ENCODE measurements around the gene REG1B.

Gene REG1B, protein sequence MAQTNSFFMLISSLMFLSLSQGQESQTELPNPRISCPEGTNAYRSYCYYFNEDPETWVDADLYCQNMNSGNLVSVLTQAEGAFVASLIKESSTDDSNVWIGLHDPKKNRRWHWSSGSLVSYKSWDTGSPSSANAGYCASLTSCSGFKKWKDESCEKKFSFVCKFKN

DNA sequence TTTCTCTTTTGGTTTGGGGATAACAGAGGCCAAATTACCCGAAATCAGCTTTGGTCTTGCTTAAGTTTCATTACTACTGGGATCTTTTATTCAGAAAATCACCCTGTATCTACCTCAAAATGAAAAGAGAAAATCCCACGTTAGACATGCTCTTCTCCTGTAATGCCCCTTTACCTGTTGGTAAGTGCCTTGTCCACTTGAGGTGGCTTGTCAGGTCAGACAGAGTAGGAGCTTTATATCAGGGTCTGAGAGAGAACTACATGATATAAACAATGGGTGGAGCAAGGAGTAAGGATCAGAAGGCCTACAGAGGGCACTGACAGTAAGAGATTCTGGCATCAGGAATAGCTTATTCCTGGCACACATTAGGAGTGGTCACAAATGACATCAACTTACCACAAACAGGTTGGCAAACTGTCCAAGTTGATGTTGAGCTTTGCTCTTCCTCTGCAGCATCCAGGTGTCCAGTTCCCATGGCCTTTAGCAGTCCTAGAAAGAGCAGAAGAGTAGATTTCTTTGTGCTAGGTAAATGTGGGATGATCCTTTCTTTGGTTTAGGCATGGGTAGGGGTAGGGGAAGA lies at the start of gene REG1B:
TSS of gene REG1B (minus strand) at position 209 of the 580 bp plus-strand sequence. CDS start 381 bp downstream, outside the sequence.
- DNase-seq (ENCODE audit: low read depth), result no peak

DNA sequence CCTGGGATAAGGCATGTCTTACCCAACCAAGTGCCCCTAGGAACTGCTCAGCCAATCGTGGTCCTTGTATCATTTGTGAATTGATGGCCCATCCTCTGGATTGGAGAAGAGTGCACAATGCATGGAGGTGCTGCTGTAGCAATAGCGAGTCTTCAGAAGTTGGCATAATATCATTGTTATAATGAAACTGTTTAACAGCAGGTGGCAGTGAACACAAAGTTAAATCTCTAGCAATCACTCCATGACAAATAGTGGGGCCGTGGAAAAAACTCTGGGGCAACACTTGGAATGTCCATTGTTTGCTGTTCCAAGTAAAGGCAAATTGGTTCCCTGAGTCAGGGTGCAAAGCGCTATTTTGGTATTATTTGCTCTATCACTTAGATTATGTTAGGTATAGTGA lies 43.9 kb upstream of the REG1B start:
- no peak for DNase-seq (ENCODE audit: low read depth)

DNA sequence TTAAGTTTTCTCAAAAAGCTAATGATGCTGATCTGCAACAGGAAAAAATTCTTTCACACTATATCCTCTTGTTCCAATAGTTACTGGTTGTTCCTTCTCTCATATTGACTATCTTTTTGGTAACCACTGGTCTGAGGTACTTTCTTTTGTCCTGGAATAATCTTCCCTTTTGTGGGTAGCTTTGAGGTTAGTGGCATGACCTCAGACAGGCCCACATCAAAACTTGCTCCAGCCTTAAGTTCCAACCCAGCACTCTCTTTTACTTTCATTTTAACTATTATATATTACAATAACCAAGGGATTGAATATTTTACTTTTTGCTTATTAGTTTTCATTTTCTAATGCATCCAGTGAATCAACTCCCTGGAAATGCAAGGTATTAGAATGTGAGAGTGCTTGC lies 42.0 kb upstream of the REG1B start:
- no peak for DNase-seq (ENCODE audit: low read depth)

DNA sequence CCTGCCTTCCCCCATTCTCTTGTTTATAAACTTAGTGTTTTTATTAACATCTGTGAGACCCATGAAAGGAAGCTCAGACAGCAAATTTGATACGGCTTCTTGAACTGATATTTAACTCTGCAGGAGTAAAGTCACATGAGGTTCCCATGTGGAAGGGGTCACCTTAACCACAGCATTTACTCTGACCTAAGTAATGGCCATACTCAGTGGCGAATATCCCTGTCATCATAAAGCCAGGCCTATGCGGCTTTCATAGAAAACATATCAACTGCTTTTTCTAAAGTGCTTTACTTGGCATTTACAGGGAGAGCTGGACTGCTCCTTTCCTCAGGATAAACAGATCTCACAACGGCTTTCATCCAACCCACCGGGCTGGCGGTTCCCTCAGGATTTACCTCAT lies 41.5 kb upstream of the REG1B start:
- no peak for DNase-seq (ENCODE audit: low read depth)

DNA sequence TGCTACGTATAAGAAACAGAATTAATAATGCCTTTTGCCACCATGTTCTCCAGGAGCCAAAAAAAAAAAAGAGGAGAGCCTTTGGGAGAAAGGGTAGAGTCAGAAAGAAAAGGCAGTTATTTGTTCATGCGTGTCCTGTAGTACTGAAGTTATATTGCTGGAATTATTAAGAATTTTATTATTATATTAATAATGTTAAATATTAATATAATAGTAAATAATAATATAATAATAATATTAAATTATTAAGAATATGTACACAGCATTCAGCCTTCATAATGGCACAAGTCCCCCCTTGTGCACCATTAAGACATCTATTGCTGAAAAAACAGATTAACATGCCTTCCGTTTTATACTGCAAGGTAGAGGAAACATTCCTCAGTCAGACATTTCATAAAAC lies 40.6 kb upstream of the REG1B start:
- no peak for DNase-seq (ENCODE audit: low read depth)

DNA sequence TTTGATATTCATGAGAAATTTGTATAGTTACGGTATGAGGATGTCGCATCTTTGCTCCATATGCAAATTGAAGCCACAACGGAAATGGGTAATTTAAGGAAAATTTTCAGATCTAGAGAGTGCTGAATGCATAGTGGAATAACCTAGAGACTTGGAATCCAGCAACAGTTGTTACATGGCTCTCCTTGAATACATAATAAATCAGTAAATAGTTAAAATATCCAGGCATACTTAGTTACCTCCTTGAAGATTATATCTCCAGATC lies 37.9 kb upstream of the REG1B start:
- no peak for DNase-seq (ENCODE audit: low read depth)

DNA sequence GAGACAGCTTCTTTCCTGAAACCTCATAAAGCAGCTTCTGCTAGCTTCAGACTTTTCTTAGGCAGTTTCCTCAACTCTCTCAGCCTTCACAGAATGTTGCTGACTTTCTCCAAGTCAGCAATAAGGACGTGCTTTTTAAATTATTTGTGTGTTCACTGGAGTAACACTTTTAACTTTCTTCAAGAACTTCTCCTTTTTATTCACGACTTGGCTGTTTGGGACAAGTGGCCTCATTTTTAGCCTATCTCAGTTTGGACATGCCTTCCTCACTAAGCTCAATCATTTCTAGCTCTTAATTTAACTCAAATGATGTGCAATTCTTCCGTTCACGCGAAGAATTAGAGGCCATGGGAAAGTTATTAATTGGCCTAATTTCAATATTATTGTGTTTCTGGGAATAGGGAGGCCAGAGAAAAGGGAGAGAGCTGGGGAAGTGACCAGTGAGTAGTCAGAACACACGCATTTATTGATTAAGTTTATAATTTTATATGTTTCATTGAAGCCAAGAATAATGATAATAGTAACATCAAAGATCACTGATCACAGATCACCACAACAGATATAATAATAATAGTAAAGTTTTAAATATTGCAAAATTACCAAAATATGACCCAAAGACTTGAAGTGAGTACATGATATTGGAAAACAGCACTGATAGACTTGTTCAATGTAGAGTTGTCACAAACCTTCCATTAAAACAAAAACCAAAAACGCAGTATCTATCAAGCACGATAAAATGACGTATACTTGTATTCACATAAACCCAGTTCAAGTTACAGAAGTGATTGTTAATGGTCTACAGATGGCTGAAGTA lies 37.3 kb upstream of the REG1B start:
- DNase-seq (ENCODE audit: low read depth), result no peak

DNA sequence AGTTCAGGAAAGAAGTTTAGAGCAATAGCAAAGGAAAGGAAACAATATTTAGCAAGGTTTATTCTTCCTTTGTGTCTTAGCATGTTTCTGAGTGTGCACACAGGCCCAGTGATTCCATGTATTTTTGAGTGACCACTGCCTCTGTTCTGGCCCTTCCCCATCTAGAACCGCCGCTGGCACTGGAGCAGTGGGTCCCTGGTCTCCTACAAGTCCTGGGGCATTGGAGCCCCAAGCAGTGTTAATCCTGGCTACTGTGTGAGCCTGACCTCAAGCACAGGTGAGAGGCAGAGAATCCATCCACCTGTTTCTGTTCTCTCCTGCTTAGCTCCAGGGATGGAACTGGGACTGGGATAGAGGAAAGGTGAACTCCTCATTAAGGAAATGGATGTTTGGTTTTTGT lies 34.9 kb upstream of the REG1B start:
- no peak for DNase-seq (ENCODE audit: low read depth)

DNA sequence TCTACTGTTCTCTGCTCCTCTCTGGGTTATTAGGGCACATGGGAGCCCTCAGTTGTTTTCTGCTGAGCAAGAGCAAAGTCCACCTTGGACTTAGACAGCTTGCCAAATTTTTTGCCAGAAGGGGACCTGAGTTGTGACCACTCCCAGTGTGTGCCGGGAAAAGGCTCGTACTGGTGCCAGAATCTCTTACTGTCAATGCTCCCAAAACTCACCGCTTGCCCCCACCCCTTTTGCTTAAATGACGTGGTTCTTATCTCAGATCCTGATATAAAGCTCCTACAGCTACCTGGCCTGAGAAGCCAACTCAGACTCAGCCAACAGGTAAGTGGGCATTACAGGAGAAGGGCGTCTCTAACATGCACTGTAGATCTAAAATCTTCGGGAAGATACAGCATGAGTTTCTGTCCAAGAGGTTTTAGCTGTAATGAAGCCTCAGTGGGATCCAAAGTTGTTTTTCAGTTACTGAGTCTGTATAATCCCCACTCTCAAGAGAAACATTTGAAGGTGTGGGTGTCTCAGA lies 32.5 kb upstream of the REG1B start, which contains the start of gene REG1A:
TSS of gene REG1A (plus strand) at position 295 of the 520 bp plus-strand sequence. CDS start 374 bp downstream, outside the sequence.
- no peak for DNase-seq (ENCODE audit: low read depth)

DNA sequence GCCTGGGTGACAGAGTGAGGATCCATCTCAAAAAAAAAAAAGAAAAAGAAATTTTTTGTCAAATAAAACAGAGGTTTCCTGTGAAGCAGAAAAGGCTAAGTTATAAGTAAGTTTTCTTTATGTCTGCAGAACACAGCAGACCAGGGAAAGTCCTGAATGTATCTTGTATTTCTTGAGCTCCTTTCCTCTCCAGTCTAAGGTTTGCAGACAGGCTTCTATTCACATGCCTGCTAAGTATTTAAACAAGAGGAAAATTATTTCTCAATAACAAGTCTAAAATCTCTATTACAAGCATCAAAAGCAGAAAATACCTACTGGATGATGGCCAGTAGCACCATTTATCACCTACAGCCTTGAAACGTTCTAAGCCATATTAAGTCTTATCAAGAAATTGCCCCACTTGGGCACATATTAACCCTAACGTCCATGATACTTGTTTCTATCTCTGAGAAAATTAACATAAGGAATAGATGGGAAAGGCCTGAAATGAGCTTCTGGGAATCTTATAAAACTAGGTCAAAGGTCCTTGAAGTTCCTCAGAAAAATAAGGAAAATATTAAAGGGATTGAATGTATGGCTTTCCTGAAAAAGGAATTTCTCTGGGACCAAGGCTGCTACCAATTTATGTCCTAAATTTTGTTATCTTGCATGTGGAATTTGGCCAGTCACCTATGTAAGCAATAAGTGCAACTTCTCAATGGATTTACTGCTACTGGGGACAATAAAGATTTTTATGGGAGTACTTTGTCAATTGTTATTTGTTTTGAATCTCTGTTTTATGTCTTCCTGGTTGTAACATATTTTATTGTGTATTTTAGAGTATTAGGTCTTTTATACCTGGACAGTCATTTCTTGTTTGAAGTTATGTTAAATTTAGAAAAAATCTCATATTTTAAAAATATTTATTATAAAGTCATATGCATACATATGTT lies 29.5 kb upstream of the REG1B start:
- no peak for DNase-seq (ENCODE audit: low read depth)

DNA sequence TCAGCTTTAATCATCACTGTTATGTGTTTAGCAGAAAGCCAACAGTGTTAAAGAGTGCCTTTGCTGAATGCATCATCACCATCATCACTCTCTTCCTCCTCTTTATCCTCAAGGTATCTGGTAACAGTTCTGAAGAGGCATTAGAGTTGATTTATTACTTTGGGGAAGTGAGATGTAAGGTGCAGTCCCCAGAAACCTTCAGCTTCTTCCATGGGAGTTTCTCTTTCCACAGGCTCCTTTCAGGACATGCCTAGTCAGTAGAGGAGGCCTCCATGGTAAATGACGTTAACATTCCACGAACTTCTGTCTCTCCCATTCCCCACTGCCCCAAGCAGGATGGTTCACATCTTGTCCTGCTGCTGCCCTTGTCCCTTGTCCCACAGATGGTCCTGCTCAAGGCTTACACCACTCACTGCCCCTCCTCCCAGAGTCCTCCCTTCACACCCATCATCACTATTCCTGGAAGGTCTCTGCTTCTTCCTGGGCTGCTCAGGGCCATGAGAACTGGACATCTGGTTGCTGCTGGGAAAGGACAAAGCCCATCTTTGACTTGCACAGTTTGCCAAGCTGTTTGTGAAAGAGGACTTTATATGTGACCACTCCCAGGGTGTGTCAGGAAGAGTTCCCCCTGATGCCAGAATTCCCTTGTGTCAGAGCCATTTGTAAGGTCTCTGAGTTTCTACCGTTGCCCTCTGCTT lies 27.2 kb upstream of the REG1B start:
- no peak for DNase-seq (ENCODE audit: low read depth)

DNA sequence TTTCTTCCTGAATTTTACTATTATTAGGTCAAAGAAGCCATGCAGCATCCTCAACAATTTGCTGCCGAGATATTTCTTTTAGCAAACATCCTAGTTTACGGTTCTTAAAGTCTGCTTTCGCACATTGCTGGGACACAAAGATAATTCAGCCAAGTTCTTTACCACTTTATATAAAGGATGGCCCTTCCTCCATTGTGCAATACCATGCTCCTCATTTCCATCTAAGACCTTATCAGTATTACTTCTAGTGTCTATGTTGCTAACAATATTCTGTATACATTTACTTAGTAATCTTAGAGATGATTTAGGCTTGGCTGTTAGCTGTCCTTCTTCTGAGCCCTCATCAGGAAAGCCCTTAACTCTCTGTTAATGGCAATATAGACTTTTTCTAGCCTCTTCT lies 24.5 kb upstream of the REG1B start:
- no peak for DNase-seq (ENCODE audit: low read depth)

DNA sequence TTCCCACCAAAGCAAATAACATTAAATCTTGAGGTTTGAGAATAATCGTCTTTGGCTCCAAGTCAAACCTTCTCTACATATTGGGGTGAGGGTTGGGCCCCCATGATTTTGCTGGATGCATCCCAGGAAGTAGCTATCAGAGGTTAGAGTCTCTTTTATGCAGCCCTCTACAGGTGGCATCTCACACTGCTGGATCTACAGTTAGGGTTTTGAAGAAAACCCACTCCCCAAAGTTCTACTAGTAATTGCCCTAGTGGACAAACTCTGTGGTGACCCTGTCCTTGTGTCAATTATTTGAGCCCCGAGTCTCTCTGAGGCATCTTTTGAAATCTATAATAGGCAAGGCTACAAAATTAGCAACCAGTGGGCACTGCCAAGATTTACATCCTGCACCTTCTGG lies 17.5 kb upstream of the REG1B start:
- DNase-seq (ENCODE audit: low read depth), result no peak

DNA sequence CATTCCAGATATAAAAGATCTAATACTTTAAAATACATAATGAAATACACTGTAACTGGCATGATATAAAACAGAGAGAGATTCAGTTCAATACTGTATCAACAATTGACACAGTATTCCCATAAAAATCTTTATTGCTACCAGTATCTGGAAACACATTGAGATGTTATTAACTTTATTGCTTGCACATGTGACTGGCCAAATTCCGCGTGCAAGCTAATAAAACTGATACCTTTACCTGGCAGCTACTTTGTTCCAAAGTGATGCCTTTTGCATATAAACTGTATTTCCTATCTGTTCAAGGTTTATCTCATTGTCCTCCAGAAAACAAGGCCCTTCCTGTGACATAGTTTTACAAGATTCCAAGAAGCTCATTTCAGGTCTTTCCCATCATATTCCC lies 15.4 kb upstream of the REG1B start:
- DNase-seq (ENCODE audit: low read depth), result no peak

DNA sequence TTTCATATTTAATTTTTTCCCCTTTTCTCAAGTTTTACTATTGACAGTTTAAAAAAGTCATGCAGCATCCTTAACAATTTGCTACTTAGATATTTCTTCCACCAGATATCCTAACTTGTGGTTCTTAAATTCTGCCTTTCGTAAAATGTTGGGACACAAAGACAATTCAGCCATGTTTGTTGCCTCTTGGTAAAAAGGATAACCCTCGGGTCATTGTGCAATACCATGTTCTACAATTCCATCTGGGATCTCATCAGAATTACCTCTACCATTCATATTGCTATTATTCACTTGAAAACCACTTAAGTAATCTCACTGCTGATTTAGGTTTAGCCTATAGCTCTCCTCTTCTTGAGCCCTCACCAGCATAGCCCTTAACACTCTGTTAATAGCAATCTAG lies 13.2 kb upstream of the REG1B start:
- no peak for DNase-seq (ENCODE audit: low read depth)

DNA sequence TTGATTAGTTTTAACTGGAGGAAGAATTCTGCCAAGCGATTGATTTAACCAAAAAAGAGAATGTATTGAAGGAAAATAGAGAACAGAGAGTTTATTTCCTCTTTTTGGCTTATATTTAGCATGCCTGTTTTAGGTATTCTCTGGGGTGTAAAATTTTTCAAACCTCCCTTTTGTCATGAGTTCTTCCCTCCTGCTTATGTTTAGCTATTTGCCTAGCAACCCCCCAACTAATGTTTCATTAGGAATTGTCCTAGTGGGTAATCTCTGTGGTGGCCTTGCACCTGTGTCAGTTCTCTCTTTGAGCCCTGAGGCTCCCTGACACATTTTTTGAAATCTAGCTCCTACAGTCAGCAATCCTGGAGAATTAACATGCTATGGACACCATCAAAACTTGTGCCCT lies 12.5 kb upstream of the REG1B start:
- no peak for DNase-seq (ENCODE audit: low read depth)

DNA sequence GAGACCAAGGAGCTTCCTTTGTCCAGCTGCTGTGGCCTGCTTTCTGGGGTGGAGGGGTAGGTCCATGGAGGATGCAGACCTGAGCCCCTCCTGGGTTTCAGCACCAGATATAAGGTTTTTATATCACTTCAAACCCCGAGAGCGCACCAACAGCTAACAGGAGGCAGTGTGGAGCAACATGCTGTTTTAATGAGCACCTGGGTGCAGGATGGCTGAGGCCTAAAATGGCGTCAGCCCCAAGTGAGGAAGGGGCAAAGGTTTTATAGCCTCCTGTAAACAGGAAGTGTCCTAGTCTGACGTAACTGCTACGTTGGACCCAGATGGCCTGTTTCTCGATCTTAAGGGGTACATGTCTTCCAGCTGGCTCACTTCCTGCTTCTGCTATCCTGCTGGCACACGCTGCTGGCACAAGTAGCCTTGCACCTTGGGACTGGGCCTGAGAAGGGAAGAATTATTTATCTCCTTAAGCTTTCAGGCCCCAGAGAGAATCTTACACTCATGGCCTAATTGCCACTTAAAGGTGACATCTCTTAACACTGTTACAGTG lies 11.4 kb upstream of the REG1B start:
- DNase-seq (ENCODE audit: low read depth), result no peak

DNA sequence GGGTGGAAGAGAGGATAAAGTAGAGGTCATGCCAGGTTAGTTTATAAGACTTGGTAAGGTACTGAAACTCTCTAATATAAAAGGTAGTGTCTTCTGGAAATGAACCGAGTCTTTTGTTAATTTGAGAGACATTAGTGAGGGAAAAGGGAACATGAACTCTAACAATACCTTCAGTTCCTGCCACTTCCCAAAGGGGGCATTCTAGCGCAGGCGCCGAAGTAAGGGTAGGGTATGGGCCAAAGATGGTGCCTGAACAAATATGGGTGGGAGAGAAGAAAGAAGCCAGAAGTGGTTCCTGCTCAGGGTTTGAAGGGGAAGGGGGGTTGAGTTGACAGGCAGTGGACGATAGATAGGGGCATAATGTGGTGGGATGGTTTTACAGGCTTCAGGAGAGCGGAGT lies 10.1 kb upstream of the REG1B start:
- DNase-seq (ENCODE audit: low read depth), result no peak

DNA sequence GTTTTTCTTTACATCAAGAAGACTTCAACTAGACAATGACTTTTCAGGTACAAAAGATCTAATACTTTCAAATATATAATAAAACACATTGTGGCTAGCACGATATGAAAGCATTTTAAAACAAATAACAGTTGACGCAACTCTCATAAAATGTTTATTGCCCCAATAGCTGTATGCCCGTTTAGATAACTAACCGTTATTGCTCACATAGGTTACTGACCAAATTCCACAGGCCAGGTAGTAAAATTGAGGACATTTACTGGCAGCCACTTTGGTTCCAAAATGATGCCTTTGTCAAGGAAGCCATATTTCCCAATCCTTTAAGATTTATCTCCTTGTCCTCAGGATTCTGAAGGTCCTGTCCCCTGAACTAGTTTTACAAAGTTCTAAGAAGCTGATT lies 2.9 kb upstream of the REG1B start:
- no peak for DNase-seq (ENCODE audit: low read depth)

DNA sequence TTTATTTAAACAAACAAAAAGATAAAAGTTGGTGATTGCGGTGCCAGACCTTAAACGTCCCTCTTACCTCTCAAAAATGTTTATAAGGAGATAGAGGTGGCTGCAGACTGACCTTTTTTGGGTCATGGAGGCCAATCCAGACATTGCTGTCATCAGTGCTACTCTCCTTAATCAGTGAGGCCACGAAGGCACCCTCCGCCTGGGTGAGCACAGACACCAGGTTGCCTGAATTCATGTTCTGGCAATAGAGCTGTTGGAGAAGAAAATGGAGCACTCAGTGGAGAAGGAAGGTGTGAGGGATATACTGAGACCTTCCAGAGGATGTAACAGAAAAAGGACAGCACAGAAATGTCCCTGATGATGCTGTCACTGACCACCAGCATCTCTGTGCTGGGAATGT lies 1.5 kb downstream of the REG1B start:
- no peak for DNase-seq (ENCODE audit: low read depth)

DNA sequence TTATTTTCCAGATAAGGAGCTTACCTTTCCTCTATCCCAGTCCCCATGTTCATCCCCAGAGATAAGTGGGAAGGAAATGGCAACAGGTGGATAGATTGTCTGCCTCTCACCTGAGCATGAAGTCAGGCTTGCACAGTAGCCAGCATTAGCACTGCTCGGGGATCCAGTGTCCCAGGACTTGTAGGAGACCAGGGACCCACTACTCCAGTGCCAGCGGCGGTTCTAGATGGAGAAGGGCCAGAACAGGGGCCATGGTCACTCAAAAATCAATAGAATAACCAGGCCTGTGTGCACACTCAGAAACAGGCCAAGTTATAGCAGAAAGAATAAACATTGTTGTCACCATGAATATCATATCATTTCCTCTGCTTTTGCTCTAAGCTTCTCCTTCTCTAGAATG lies 2.4 kb downstream of the REG1B start:
- DNase-seq (ENCODE audit: low read depth), result no peak
